ENCODE data around the gene SAMD15.

Gene SAMD15

GRCh38 chr14:77340389-77340788 lies 36.8 kb upstream of the SAMD15 start:
- no peaks in the 10 kb centered on the region for H3K27me3 ChIP-seq (ENCODE audit: insufficient read depth, poor library complexity, severe bottlenecking)
- H3K27ac ChIP-seq (replicated peaks): no peak overlapping the region
- TF ChIP-seq SPI1 (IDR thresholded peaks at IDR 0.05; ENCODE audit: borderline replicate concordance, low read depth): no peak
- no peak for TF ChIP-seq GABPA (IDR thresholded peaks at IDR 0.05; ENCODE audit: low read depth)
- no peak for DNase-seq (ENCODE audit: low read depth in 1 of 2, low spot score in 1 of 2)
- H3K4me3 ChIP-seq (replicated peaks; ENCODE audit: insufficient read depth, low read length): no peak overlapping the region

GRCh38 chr14:77342726-77343397 lies 34.3 kb upstream of the SAMD15 start:
- DNase-seq (ENCODE audit: low read depth in 1 of 2, low spot score in 1 of 2): no peak
- Histone ChIP-seq H3K4me3 (replicated peaks; ENCODE audit: insufficient read depth, low read length) (no peak overlapping the region), H3K27ac (replicated peaks) (no peak overlapping the region), H3K27me3 (ENCODE audit: insufficient read depth, poor library complexity, severe bottlenecking) (no peaks in the 10 kb centered on the region)
- TF ChIP-seq POLR2AphosphoS5 (IDR thresholded peaks at IDR 0.05; ENCODE audit: low read depth) (no peak), GABPA (IDR thresholded peaks at IDR 0.05; ENCODE audit: low read depth) (no peak), SPI1 (IDR thresholded peaks at IDR 0.05; ENCODE audit: borderline replicate concordance, low read depth) (no peak)
- TF ChIP-seq, protein P1, sequence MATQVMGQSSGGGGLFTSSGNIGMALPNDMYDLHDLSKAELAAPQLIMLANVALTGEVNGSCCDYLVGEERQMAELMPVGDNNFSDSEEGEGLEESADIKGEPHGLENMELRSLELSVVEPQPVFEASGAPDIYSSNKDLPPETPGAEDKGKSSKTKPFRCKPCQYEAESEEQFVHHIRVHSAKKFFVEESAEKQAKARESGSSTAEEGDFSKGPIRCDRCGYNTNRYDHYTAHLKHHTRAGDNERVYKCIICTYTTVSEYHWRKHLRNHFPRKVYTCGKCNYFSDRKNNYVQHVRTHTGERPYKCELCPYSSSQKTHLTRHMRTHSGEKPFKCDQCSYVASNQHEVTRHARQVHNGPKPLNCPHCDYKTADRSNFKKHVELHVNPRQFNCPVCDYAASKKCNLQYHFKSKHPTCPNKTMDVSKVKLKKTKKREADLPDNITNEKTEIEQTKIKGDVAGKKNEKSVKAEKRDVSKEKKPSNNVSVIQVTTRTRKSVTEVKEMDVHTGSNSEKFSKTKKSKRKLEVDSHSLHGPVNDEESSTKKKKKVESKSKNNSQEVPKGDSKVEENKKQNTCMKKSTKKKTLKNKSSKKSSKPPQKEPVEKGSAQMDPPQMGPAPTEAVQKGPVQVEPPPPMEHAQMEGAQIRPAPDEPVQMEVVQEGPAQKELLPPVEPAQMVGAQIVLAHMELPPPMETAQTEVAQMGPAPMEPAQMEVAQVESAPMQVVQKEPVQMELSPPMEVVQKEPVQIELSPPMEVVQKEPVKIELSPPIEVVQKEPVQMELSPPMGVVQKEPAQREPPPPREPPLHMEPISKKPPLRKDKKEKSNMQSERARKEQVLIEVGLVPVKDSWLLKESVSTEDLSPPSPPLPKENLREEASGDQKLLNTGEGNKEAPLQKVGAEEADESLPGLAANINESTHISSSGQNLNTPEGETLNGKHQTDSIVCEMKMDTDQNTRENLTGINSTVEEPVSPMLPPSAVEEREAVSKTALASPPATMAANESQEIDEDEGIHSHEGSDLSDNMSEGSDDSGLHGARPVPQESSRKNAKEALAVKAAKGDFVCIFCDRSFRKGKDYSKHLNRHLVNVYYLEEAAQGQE (IDR thresholded peaks at IDR 0.05; ENCODE audit: insufficient replicate concordance, low read depth): no peak
- TF ChIP-seq, protein P2, sequence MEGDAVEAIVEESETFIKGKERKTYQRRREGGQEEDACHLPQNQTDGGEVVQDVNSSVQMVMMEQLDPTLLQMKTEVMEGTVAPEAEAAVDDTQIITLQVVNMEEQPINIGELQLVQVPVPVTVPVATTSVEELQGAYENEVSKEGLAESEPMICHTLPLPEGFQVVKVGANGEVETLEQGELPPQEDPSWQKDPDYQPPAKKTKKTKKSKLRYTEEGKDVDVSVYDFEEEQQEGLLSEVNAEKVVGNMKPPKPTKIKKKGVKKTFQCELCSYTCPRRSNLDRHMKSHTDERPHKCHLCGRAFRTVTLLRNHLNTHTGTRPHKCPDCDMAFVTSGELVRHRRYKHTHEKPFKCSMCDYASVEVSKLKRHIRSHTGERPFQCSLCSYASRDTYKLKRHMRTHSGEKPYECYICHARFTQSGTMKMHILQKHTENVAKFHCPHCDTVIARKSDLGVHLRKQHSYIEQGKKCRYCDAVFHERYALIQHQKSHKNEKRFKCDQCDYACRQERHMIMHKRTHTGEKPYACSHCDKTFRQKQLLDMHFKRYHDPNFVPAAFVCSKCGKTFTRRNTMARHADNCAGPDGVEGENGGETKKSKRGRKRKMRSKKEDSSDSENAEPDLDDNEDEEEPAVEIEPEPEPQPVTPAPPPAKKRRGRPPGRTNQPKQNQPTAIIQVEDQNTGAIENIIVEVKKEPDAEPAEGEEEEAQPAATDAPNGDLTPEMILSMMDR (IDR thresholded peaks at IDR 0.05; ENCODE audit: insufficient read depth, low read length): no peak

GRCh38 chr14:77343662-77344061 lies 33.5 kb upstream of the SAMD15 start:
- H3K27ac ChIP-seq (replicated peaks): no peak overlapping the region
- H3K27me3 ChIP-seq (ENCODE audit: insufficient read depth, poor library complexity, severe bottlenecking): no peaks in the 10 kb centered on the region
- TF ChIP-seq, protein P2 (IDR thresholded peaks at IDR 0.05; ENCODE audit: insufficient read depth, low read length): no peak
- TF ChIP-seq POLR2AphosphoS5 (IDR thresholded peaks at IDR 0.05; ENCODE audit: low read depth) (no peak), SPI1 (IDR thresholded peaks at IDR 0.05; ENCODE audit: borderline replicate concordance, low read depth) (no peak), GABPA (IDR thresholded peaks at IDR 0.05; ENCODE audit: low read depth) (no peak)
- TF ChIP-seq, protein P1 (IDR thresholded peaks at IDR 0.05; ENCODE audit: insufficient replicate concordance, low read depth): no peak
- DNase-seq (ENCODE audit: low read depth in 1 of 2, low spot score in 1 of 2): no peak
- no peak overlapping the region for H3K4me3 ChIP-seq (replicated peaks; ENCODE audit: insufficient read depth, low read length)

- Histone ChIP-seq H3K4me3 (replicated peaks; ENCODE audit: insufficient read depth, low read length) (no peak overlapping the region), H3K27me3 (ENCODE audit: insufficient read depth, poor library complexity, severe bottlenecking) (no peaks in the 10 kb centered on the region), H3K27ac (replicated peaks) (no peak overlapping the region)
- no peak for TF ChIP-seq POLR2AphosphoS5 (IDR thresholded peaks at IDR 0.05; ENCODE audit: low read depth)
- no peak for TF ChIP-seq SPI1 (IDR thresholded peaks at IDR 0.05; ENCODE audit: borderline replicate concordance, low read depth)
- TF ChIP-seq, protein P1 (IDR thresholded peaks at IDR 0.05; ENCODE audit: insufficient replicate concordance, low read depth): no peak
- TF ChIP-seq GABPA (IDR thresholded peaks at IDR 0.05; ENCODE audit: low read depth): no peak
- TF ChIP-seq, protein P2 (IDR thresholded peaks at IDR 0.05; ENCODE audit: insufficient read depth, low read length): no peak
- DNase-seq (ENCODE audit: low read depth in 1 of 2, low spot score in 1 of 2): no peak
Measured at GRCh38 chr14:77344377-77344996, 32.7 kb upstream of the SAMD15 start.
